Measurements from ENCODE around the gene MEX3C. TPM values are rescaled to one million over a fixed set of nuclear protein-coding genes. Genes with fewer than 3 reads are reported as not detected.

The MEX3C gene
- total and polyA plus RNA-seq, 2 donors from 2014 or later, result 9.5 to 36.6 TPM

DNA sequence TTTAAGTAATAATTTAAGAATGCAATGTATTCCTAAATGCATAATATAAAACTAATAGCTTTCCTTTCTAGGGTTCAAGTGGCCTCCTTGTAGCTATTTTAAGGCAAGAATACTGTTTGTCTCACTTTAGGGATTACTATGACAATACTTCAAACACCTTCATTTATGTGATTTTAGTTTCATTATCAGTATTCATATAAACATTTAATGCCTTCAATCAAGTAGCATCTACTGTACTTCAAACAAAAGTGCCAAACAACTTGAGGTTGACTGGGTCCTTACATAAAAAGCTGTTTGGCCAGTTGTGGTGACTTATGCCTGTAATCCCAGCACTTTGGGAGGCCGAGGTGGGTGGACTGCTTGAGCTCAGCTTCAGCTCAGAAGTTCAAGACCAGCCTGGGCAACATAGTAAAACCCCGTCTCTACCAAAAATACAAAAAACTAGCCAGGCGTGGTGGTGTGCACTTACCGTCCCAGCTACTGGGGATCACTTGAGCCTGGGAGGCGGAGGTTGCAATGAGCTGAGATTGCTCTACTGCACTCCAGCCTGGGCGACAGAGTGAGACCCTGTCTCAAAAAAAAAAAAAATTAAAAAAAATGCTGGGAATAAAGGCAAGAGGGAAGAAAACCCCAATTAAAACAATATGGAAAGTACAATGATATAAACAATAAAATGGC is 9.3 kb downstream of the MEX3C start:
- H3K9me3 ChIP-seq (ENCODE audit: control insufficient read depth in 2 of 3, insufficient read depth in 1 of 3, low read length in 3 of 3), result no peaks in the 10 kb centered on the region
- TF ChIP-seq, protein P1, sequence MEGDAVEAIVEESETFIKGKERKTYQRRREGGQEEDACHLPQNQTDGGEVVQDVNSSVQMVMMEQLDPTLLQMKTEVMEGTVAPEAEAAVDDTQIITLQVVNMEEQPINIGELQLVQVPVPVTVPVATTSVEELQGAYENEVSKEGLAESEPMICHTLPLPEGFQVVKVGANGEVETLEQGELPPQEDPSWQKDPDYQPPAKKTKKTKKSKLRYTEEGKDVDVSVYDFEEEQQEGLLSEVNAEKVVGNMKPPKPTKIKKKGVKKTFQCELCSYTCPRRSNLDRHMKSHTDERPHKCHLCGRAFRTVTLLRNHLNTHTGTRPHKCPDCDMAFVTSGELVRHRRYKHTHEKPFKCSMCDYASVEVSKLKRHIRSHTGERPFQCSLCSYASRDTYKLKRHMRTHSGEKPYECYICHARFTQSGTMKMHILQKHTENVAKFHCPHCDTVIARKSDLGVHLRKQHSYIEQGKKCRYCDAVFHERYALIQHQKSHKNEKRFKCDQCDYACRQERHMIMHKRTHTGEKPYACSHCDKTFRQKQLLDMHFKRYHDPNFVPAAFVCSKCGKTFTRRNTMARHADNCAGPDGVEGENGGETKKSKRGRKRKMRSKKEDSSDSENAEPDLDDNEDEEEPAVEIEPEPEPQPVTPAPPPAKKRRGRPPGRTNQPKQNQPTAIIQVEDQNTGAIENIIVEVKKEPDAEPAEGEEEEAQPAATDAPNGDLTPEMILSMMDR (IDR thresholded peaks at IDR 0.05; ENCODE audit: borderline replicate concordance, extremely low read depth, insufficient read depth), result no peak
- no peaks in the 10 kb centered on the region for H3K27me3 ChIP-seq (ENCODE audit: control insufficient read depth, insufficient read depth, low read length)
- no peak overlapping the region for H3K9ac ChIP-seq (ENCODE audit: low read length in 3 of 3)
- intact Hi-C loops (cut with DNase I), result no loop called here
- peaks cover under 1 to 10% (median 7%) of the 10 kb centered on the region in 3 donors for H3K4me1 ChIP-seq (ENCODE audit: control insufficient read depth in 2 of 3, insufficient read depth in 2 of 3, low read depth in 1 of 3, low read length in 3 of 3)
- DNase-seq, result no peak
- H3K4me3 ChIP-seq (ENCODE audit: low read length in 3 of 3), result no peak overlapping the region
- H3K36me3 ChIP-seq (ENCODE audit: control insufficient read depth in 2 of 3, insufficient read depth in 3 of 3, low read length in 3 of 3), result peaks cover 0 to 5% (median 2%) of the 10 kb centered on the region in 3 donors
- FAIRE-seq, result no peak
- no peak overlapping the region for H3K27ac ChIP-seq (ENCODE audit: low read depth in 2 of 2, low read length in 2 of 2)

DNA sequence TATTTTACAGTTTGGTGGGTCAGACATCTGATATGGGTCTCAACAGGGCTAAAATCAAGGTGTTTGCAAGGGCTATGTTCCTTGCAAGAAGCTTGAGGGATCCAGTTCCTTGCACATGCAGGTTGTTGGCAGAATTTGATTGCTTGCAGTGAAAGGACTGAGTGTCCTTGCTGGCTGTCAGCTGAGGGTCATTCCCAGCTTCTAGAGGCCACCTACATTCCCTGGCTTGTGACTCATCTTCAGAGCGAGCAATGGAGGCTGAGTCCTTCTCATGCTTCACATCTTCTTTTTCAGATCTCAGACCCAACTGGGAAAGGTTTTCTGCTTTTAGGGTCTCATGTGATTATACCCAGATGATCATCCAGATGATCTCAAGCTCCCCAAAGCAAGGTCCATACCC is 12.4 kb downstream of the MEX3C start:
- peaks cover 0 to 5% (median 0%) of the 10 kb centered on the region in 3 donors for H3K36me3 ChIP-seq (ENCODE audit: control insufficient read depth in 2 of 3, insufficient read depth in 3 of 3, low read length in 3 of 3)
- no peak for FAIRE-seq
- no peaks in the 10 kb centered on the region for H3K4me1 ChIP-seq (ENCODE audit: control insufficient read depth in 2 of 3, insufficient read depth in 2 of 3, low read depth in 1 of 3, low read length in 3 of 3)
- no peaks in the 10 kb centered on the region for H3K27me3 ChIP-seq (ENCODE audit: control insufficient read depth, insufficient read depth, low read length)
- no peak overlapping the region for H3K4me3 ChIP-seq (ENCODE audit: low read length in 3 of 3)
- intact Hi-C loops (cut with DNase I), result no loop called here
- TF ChIP-seq, protein P1 (IDR thresholded peaks at IDR 0.05; ENCODE audit: borderline replicate concordance, extremely low read depth, insufficient read depth), result no peak
- no peak overlapping the region for H3K9ac ChIP-seq (ENCODE audit: low read length in 3 of 3)
- H3K9me3 ChIP-seq (ENCODE audit: control insufficient read depth in 2 of 3, insufficient read depth in 1 of 3, low read length in 3 of 3), result no peaks in the 10 kb centered on the region
- DNase-seq, result no peak
- H3K27ac ChIP-seq (ENCODE audit: low read depth in 2 of 2, low read length in 2 of 2), result no peak overlapping the region

DNA sequence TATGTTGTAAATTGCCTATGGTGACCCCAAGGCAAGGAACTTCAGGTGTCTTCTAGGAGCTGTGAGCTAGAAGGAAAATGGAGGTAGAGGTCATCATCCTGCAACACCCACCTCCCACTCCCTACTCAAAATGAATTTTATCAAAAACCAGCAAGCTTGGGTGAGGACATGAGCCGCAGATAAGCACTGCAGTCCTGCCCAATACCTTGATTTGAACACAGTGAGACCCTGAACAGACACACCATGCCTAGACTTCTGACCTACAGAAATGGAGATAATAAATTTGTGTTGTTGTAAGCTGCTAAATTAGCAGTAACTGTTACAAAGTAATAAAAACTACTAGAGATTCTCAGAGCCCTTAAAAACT is 13.4 kb downstream of the MEX3C start:
- no peak for FAIRE-seq
- intact Hi-C loops (cut with DNase I), result no loop called here
- DNase-seq, result no peak
- H3K27me3 ChIP-seq (ENCODE audit: control insufficient read depth, insufficient read depth, low read length), result no peaks in the 10 kb centered on the region
- peaks cover 0 to 5% (median 0%) of the 10 kb centered on the region in 3 donors for H3K36me3 ChIP-seq (ENCODE audit: control insufficient read depth in 2 of 3, insufficient read depth in 3 of 3, low read length in 3 of 3)
- no peaks in the 10 kb centered on the region for H3K4me1 ChIP-seq (ENCODE audit: control insufficient read depth in 2 of 3, insufficient read depth in 2 of 3, low read depth in 1 of 3, low read length in 3 of 3)
- no peak overlapping the region for H3K4me3 ChIP-seq (ENCODE audit: low read length in 3 of 3)
- H3K9me3 ChIP-seq (ENCODE audit: control insufficient read depth in 2 of 3, insufficient read depth in 1 of 3, low read length in 3 of 3), result no peaks in the 10 kb centered on the region
- H3K9ac ChIP-seq (ENCODE audit: low read length in 3 of 3), result no peak overlapping the region
- TF ChIP-seq, protein P1 (IDR thresholded peaks at IDR 0.05; ENCODE audit: borderline replicate concordance, extremely low read depth, insufficient read depth), result no peak
- H3K27ac ChIP-seq (ENCODE audit: low read depth in 2 of 2, low read length in 2 of 2), result no peak overlapping the region
